ENCODE data around the gene POLG.

GRCh38 chr15:89363770-89364169 is 29.1 kb upstream of the POLG start:
- no peak for TF ChIP-seq EZH2 (IDR thresholded peaks at IDR 0.05; ENCODE audit: low read depth, unreplicated experiment)
- no peak for TF ChIP-seq CTCF (conservative IDR thresholded peaks at IDR 0.05; ENCODE audit: low read depth in 2 of 2)
- TF ChIP-seq EZH2phosphoT487 (IDR thresholded peaks at IDR 0.05; ENCODE audit: unreplicated experiment), result no peak
- no peak for TF ChIP-seq POLR2AphosphoS5 (IDR thresholded peaks at IDR 0.05; ENCODE audit: low read depth)
- TF ChIP-seq REST (IDR thresholded peaks at IDR 0.05; ENCODE audit: unreplicated experiment), result no peak

Data from GM23338 (cell line).